EL (cell line): ENCODE data around the gene CRY1.
"Not testable (repeated sequence)": the region's sequence is repeated elsewhere in the genome, so short reads cannot be mapped to it uniquely, and the experiment has no call there.

Experiments used
- DNase-seq: peaks from one replicate; pipeline ENCODE4 v3.0.0-alpha.2; 2016

CRY1 gene

GRCh38 chr12:106997916-106998315, 95.4 kb downstream of the CRY1 start:
- DNase-seq = no peak

GRCh38 chr12:106996102-106996501, 97.2 kb downstream of the CRY1 start:
- DNase-seq = not testable (repeated sequence)

GRCh38 chr12:106994579-106995220, 98.6 kb downstream of the CRY1 start:
- peak; percentile 56 for DNase-seq

GRCh38 chr12:106987846-106988245, 105.5 kb downstream of the CRY1 start:
- DNase-seq = no peak

- DNase-seq = peak; percentile 96
Measured at GRCh38 chr12:106986625-106987389, 106.5 kb downstream of the CRY1 start, which contains the start of gene MTERF2. MTERF2 (minus strand) TSS chr12:106987146; CDS start chr12:106978714, 8,432 bp downstream.

- no peak for DNase-seq
Measured at GRCh38 chr12:106986135-106986534, 107.2 kb downstream of the CRY1 start.

GRCh38 chr12:106985479-106985878, 107.9 kb downstream of the CRY1 start:
- no peak for DNase-seq

- no peak for DNase-seq
Measured at GRCh38 chr12:106984588-106985137, 108.7 kb downstream of the CRY1 start.

GRCh38 chr12:106982229-106982628, 111.1 kb downstream of the CRY1 start:
- no peak for DNase-seq

GRCh38 chr12:106981788-106982187, 111.6 kb downstream of the CRY1 start:
- no peak for DNase-seq

GRCh38 chr12:106980944-106981343, 112.4 kb downstream of the CRY1 start:
- no peak for DNase-seq

- DNase-seq = peak; percentile 42
Measured at GRCh38 chr12:106978035-106978800, 115.1 kb downstream of the CRY1 start.

- DNase-seq = no peak
Measured at GRCh38 chr12:106976668-106977067, 116.7 kb downstream of the CRY1 start.

GRCh38 chr12:106975993-106976658, 117.2 kb downstream of the CRY1 start:
- DNase-seq = peak; percentile 36

- no peak for DNase-seq
Measured at GRCh38 chr12:106975098-106975497, 118.3 kb downstream of the CRY1 start.

GRCh38 chr12:106974511-106974910, 118.8 kb downstream of the CRY1 start:
- DNase-seq = no peak

- DNase-seq = no peak
Measured at GRCh38 chr12:106973545-106973944, 119.8 kb downstream of the CRY1 start.

GRCh38 chr12:106971065-106971464, 122.3 kb downstream of the CRY1 start:
- DNase-seq = no peak

GRCh38 chr12:106964526-106964925, 128.8 kb downstream of the CRY1 start:
- no peak for DNase-seq

- peak; percentile 53 for DNase-seq
Measured at GRCh38 chr12:106962286-106962685, 131.1 kb downstream of the CRY1 start.

GRCh38 chr12:106960443-106960842, 132.9 kb downstream of the CRY1 start:
- no peak for DNase-seq

- DNase-seq = peak; percentile 14
Measured at GRCh38 chr12:106957583-106957982, 135.8 kb downstream of the CRY1 start.
